Keratinocyte (primary cell): ENCODE results near the gene BSCL2. TPM values are rescaled to one million over a fixed set of nuclear protein-coding genes. Genes with fewer than 3 reads are reported as not detected.

Experiments used
- DNase-seq: peaks from one replicate; pipeline ENCODE4 v3.0.0-alpha.2; 2011; ENCODE audit warnings: low read depth, missing footprints, low spot score
- FAIRE-seq: peaks from 2 replicates; lab custom pipeline; 2011; peaks lifted over from hg19 to GRCh38; lab: Jason Lieb, UNC
- H2AFZ ChIP-seq: 2 replicates; pipeline ENCODE4 v1.6.0; 2012; ENCODE audit warnings: low read length, control low read depth, inconsistent platforms; ENCODE audit not compliant: control insufficient read depth
- H3K27ac ChIP-seq: 2 replicates; pipeline ENCODE4 v1.5.1; 2011; ENCODE audit warnings: low read length; ENCODE audit not compliant: control insufficient read depth, insufficient read depth
- H3K27me3 ChIP-seq: 3 replicates; pipeline ENCODE4 v1.6.0; 2011; ENCODE audit warnings: low read length; ENCODE audit not compliant: control insufficient read depth, insufficient read depth; ENCODE audit errors: extremely low read depth
- H3K36me3 ChIP-seq, 2 experiments: 2 replicates in 1 of 2; 3 replicates in 1 of 2; pipeline ENCODE4 v1.5.1; 2011; ENCODE audit warnings: low read length in 2 of 2, mild to moderate bottlenecking in 1 of 2; ENCODE audit not compliant: control insufficient read depth in 2 of 2, insufficient read depth in 2 of 2; ENCODE audit errors: extremely low read depth in 1 of 2
- H3K4me1 ChIP-seq: 3 replicates; pipeline ENCODE4 v1.5.1; 2011; ENCODE audit warnings: low read length; ENCODE audit not compliant: control insufficient read depth, insufficient read depth; ENCODE audit errors: extremely low read depth
- H3K4me2 ChIP-seq: 3 replicates; pipeline ENCODE4 v1.6.0; 2011; ENCODE audit warnings: low read depth, low read length; ENCODE audit not compliant: control insufficient read depth, insufficient read depth; ENCODE audit errors: extremely low read depth
- H3K4me3 ChIP-seq, 3 experiments: fragments of 200-600 bp in 1 of 3; sonication (generic) in 1 of 3; 2 replicates in 2 of 3; 3 replicates in 1 of 3; pipeline ENCODE4 v1.5.1; 2011 to 2016; ENCODE audit warnings: low read length in 3 of 3, mild to moderate bottlenecking in 3 of 3, control low read depth in 2 of 3, inconsistent platforms in 1 of 3, low read depth in 1 of 3, mixed read lengths in 1 of 3, mixed run types in 1 of 3, moderate library complexity in 1 of 3; ENCODE audit not compliant: control insufficient read depth in 2 of 3, insufficient read depth in 2 of 3; ENCODE audit errors: extremely low read depth in 1 of 3
- H3K79me2 ChIP-seq: 2 replicates; pipeline ENCODE4 v1.6.0; 2012; ENCODE audit warnings: low read length; ENCODE audit not compliant: control insufficient read depth, insufficient read depth
- H3K9ac ChIP-seq: 3 replicates; pipeline ENCODE4 v1.6.0; 2011; ENCODE audit warnings: low read length; ENCODE audit not compliant: control insufficient read depth, insufficient read depth; ENCODE audit errors: extremely low read depth
- H3K9me1 ChIP-seq: 3 replicates; pipeline ENCODE4 v1.6.0; 2011; ENCODE audit warnings: low read length; ENCODE audit not compliant: control insufficient read depth, insufficient read depth; ENCODE audit errors: extremely low read depth
- H3K9me3 ChIP-seq: 2 replicates; pipeline ENCODE4 v1.5.1; 2012; ENCODE audit warnings: low read depth, low read length; ENCODE audit not compliant: control insufficient read depth
- H4K20me1 ChIP-seq: 3 replicates; pipeline ENCODE4 v1.6.0; 2011; ENCODE audit warnings: low read length; ENCODE audit not compliant: control insufficient read depth, insufficient read depth; ENCODE audit errors: extremely low read depth
- EZH2 ChIP-seq: IDR thresholded peaks from one replicate; pipeline ENCODE4 v1.6.1; 2012; ENCODE audit warnings: inconsistent platforms, mild to moderate bottlenecking, low read length, moderate library complexity
- dilution Hi-C: fragments of 300-500 bp; cut with MboI; formaldehyde crosslinking; loops from one replicate; pipeline ENCODE4 v1.7.0; 2020; ENCODE audit warnings: low sequenced_read_pairs; ENCODE audit not compliant: extremely low pct_ligation_motif_present
- polyA plus RNA-seq, 5 experiments: library from polyadenylated mRNA; depleted of rRNA in 3 of 5; stranded (reverse) in 3 of 5; stranded (forward) in 1 of 5; unstranded in 1 of 5; fragments of >200 nt; gene quantifications; 1 replicate in 1 of 5; 2 replicates in 3 of 5; 3 replicates in 1 of 5; pipeline versions ENCODE4 v1.2.1 to v1.2.3, GENCODE V29; 2011 to 2012; ENCODE audit warnings: missing spikeins in 2 of 5, low read depth in 1 of 5, low replicate concordance in 1 of 5
- TF ChIP-seq, protein P1 (sequence below), 3 experiments: IDR thresholded peaks in 1 of 3; conservative IDR thresholded peaks in 1 of 3; optimal IDR thresholded peaks in 1 of 3; 2 replicates in 2 of 3; 3 replicates in 1 of 3; pipeline versions ENCODE3 to v1.5.1; 2011; ENCODE audit warnings: low read length in 3 of 3, mild to moderate bottlenecking in 3 of 3, moderate library complexity in 2 of 3, control low read depth in 1 of 3, inconsistent platforms in 1 of 3; ENCODE audit not compliant: insufficient read depth in 2 of 3; ENCODE audit errors: extremely low read depth in 1 of 3

BSCL2 gene
- polyA plus RNA-seq, 1 donor (not counting 4 experiments of a cell fraction or from before 2014, with no cell fraction given): 21.9 TPM

DNA sequence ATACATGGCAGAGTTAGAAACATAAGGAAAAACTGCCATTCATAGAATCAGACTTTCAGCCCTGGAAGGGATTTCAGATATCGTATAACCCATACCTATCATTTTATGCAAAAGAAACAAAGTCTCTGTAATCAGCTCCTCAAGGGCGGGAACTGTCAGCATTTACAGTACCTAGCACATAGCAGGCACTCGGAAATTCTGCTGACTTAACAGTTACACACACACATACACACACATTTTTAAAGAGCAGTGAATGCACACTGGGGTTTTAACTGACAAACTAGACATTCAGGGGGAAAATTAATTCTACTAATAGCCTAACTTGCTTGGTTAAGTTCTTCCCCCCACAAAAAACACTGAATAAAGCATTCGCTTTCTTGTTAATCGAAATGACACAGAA lies 9.0 kb upstream of the BSCL2 start:
- no peaks in the 10 kb centered on the region for H3K9me1 ChIP-seq
- no peak overlapping the region for H2AFZ ChIP-seq
- no peak overlapping the region for H3K4me2 ChIP-seq
- no peak overlapping the region for H3K4me3 ChIP-seq
- no peaks in the 10 kb centered on the region for H3K9me3 ChIP-seq
- H3K9ac ChIP-seq: no peak overlapping the region
- no peak overlapping the region for H3K27ac ChIP-seq
- no peak for FAIRE-seq
- dilution Hi-C loops: no loop called here
- peaks cover 29% of the 10 kb centered on the region for H3K79me2 ChIP-seq
- H4K20me1 ChIP-seq: no peaks in the 10 kb centered on the region
- TF ChIP-seq, protein P1, sequence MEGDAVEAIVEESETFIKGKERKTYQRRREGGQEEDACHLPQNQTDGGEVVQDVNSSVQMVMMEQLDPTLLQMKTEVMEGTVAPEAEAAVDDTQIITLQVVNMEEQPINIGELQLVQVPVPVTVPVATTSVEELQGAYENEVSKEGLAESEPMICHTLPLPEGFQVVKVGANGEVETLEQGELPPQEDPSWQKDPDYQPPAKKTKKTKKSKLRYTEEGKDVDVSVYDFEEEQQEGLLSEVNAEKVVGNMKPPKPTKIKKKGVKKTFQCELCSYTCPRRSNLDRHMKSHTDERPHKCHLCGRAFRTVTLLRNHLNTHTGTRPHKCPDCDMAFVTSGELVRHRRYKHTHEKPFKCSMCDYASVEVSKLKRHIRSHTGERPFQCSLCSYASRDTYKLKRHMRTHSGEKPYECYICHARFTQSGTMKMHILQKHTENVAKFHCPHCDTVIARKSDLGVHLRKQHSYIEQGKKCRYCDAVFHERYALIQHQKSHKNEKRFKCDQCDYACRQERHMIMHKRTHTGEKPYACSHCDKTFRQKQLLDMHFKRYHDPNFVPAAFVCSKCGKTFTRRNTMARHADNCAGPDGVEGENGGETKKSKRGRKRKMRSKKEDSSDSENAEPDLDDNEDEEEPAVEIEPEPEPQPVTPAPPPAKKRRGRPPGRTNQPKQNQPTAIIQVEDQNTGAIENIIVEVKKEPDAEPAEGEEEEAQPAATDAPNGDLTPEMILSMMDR (optimal IDR thresholded peaks at IDR 0.05 in 1 of 3, IDR thresholded peaks at IDR 0.05 in 1 of 3, conservative IDR thresholded peaks at IDR 0.05 in 1 of 3; ENCODE audit: extremely low read depth in 1 of 3, insufficient read depth in 2 of 3, low read length in 3 of 3): no peak
- TF ChIP-seq EZH2: no peak
- H3K4me1 ChIP-seq: no peaks in the 10 kb centered on the region
- DNase-seq: no peak
- H3K27me3 ChIP-seq: no peaks in the 10 kb centered on the region
- H3K36me3 ChIP-seq: peaks cover 37 to 39% of the 10 kb centered on the region in 2 experiments

DNA sequence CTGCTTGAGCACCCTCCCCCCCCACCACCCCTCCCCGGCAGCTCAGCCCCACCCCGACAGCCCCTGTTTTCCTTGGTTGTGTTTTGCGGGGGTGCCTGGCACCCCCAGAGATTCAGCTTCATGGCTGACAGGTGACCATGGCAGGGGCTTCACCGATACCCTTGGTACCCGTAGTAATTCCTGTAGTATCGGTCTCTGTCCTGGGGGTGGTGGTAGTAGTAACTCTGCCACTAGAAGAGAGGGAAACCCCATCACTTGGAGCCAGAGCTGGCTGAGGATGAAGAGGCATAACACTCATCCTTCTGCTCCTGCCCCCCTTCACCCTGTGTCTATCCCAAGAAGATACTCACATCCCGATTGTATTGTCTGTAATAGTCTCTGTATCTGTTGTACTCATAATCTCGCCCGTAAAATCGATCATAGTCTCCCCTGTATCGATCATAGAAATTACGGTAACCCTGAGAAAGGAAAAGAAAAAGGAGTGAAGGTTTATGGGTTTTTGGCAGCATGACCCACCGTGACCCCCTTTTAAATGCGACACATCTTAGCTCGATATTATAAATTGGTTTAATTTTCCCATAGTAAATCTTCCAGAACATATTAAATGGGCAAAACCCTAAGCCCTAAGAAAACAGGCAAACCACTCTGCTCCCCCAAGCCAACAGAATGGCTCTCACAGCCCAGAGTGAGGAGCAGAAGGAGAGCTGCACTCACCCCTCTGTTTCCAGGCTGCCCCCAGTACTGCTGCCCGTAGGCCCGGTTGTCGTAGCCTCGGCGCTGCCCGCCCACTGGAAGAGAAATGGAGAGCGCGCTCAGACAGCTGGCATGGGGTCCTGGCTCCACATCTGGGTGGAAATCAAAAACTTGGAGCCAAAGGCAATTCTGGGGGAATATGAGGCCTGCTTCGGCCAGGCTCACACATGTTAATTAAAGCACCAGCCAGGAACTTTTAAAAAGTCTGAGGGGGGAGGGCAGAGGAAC lies 8.2 kb upstream of the BSCL2 start:
- Histone ChIP-seq H3K9me1 (no peaks in the 10 kb centered on the region), H3K9ac (no peak overlapping the region), H3K4me1 (no peaks in the 10 kb centered on the region), H3K4me3 (no peak overlapping the region), H3K36me3 (peaks cover 34 to 41% of the 10 kb centered on the region in 2 experiments), H2AFZ (no peak overlapping the region), H4K20me1 (no peaks in the 10 kb centered on the region), H3K4me2 (no peak overlapping the region), H3K79me2 (peaks cover 28% of the 10 kb centered on the region), H3K27ac (no peak overlapping the region), H3K9me3 (no peaks in the 10 kb centered on the region), H3K27me3 (no peaks in the 10 kb centered on the region)
- dilution Hi-C loops: no loop called here
- TF ChIP-seq, protein P1 (optimal IDR thresholded peaks at IDR 0.05 in 1 of 3, IDR thresholded peaks at IDR 0.05 in 1 of 3, conservative IDR thresholded peaks at IDR 0.05 in 1 of 3; ENCODE audit: extremely low read depth in 1 of 3, insufficient read depth in 2 of 3, low read length in 3 of 3): no peak
- no peak for TF ChIP-seq EZH2
- FAIRE-seq (no peak), DNase-seq (no peak)
